ENCODE data around the gene ADORA1.
A peak's percentile ranks its signal among the peaks of the same experiment; 100 is the strongest.

Gene ADORA1

DNA sequence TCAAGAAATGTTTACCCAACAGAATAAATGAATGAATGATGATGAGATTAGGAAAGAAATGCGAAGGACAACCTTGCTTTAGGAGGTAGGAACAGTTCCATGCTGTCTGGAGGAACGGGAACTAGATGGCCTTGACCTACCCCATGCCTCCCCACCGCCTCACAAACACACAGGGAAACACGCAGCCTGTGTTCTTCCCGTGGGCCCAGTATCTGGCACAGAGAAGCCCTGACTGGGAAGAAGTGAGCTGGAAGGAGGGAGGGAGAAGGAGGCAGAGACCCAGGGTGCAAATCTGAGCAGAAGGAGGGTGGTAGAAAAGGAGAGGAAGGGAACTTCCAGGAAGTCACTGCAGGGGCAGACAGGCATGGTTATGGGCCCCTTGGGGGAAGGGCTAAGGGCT lies 3.5 kb upstream of the ADORA1 start:
- peak; percentile 35 for DNase-seq

DNA sequence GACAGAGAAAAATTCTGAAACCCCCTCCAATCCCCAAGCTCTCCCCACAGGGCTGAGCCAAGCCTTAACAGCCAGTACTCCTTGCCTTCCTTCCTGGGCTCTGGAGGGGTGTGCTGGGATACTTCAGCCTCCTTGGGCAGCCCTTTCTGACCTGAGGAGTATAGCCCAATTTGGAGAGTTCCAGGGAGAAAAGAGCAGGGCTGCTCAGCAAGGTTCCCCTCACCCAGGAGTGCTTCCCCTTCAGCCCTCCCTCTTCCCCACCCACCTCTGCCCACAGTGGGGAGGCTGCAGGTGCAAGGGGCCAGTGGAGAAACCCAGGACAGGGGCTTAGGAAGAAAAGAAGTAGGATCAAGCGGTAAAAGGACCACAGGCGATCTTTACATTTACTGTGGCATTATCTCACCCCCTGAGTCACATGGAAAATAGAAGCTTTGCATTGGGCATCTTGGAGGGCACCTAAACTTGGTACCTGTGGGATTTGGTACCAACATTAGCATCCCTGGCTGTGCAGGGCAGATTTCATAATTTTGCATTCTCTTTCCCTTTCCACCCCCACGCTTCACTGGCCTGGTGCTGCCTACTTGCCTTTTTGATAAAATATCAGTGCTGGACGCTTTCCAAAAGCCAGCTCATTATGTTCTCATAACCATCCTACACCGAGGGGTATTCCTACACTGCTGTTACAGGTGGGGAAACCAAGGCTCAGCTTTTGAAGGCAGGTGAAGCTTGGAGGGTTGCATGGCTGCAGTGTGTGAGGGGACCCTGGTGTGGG lies 2.8 kb upstream of the ADORA1 start:
- peak; percentile 25 for DNase-seq

GRCh38 chr1:203126151-203126865 lies 1.2 kb upstream of the ADORA1 start:
- peak; percentile 70 for DNase-seq

GRCh38 chr1:203126866-203127665 lies 460 bp upstream of the ADORA1 start:
- peak; percentile 45 for DNase-seq

- DNase-seq: no peak
These were observed 847 bp downstream of the ADORA1 start for GRCh38 chr1:203128431-203128715.

- peak; percentile 60 for DNase-seq
These were observed 1.4 kb downstream of the ADORA1 start for GRCh38 chr1:203128716-203129500.

GRCh38 chr1:203129501-203130231 lies 2.1 kb downstream of the ADORA1 start:
- peak; percentile 32 for DNase-seq

DNA sequence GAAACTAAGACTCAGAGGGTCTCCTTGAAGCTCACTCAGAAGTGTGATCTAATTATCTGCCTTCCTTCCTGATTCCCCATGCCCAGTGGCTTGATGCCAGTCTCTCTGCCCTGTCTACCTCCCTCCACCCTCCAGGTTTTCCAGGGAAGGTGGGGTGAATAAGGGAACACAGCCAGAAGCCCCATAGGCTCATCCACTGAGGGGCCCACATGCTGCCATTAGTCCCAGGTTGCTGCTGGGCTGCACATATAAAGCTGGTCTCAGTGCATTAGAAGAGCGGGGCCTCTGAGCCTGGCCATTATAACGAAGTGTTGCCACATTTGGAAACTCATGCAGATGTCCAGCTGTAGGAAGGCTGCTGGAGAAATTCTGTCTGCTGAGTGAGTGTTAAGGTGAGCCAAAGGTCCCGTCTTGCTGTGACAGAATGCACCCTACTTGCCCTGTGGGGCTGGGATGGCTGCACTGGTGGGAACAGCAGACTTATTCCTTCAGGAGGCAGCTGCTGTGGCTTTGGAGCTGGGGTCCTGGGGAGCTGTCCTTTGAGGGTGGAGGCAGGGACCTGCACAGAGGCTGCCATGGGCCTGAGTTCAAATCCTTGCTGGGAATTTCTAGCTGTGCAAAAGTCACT lies 2.9 kb downstream of the ADORA1 start:
- peak; percentile 38 for DNase-seq

DNA sequence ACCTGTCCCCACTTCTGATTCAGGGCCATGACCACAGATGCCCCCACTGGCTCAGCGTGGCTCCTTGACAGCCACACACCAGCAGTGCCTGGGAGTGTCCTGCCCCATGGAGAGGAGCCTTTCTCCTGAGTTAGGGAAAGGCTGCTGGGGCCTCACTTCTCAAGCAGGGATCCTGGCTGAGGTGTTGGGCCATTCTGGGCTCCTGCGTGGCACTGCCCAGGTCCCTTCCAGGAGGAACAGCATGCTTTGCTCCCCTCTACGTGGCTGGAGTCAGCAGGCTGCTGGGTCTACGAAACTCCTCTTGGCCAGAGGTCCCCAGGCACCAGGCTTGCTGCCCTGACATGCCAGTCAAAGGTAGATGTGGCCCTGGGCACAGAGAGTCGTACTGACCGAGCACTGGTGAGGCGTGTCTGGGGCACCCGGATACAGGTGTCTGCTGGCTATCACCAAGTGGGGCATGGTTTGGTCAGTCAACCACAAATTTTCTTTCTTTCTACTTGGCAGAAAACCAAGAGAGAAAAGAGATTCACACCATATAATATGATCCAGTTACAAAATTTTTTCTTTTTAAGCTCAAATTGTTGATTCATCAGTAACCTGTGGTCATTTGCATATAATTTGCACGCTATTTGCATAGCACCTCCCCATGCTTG lies 4.1 kb downstream of the ADORA1 start:
- peak; percentile 47 for DNase-seq

DNA sequence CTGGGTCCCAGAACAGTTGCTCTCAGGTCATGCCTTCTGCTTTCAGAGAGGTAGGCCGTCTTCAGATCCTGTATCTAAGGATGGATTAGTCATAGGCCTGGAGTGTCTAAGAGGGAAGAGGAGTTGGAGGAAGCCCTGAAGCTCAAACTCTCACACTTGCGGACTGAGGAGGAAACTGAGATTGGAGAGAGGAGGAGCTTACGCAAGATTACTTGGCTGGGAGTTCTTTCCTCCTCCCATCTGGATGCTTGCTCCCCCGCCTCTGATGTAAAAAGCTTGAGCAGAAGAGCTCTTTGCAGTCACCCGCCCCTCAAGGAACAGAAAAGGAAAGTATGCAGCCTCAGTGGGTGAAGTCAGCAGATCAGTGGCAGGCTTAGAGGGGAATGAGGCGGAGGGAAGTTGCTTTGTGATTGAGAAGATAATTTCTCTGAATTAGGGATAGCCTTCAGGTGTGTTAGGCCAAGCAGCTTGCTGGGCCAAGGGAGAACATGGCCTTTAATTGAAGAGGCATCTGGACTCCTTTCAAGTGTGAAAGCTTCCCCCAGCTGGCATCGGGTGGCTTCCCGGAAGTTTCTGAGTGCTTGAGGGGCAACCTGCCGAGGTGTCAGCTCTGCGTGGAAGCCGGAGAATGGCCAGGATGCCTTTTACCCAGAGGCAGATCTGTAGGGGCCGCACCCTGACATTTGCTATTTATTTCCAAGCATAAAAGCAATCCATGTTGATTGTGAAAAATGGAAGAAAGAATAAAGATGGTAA lies 6.6 kb downstream of the ADORA1 start:
- peak; percentile 84 for DNase-seq

- no peak for DNase-seq
These were observed 8.2 kb downstream of the ADORA1 start for GRCh38 chr1:203135636-203136305.

GRCh38 chr1:203136409-203137042 lies 9.0 kb downstream of the ADORA1 start:
- no peak for DNase-seq

GRCh38 chr1:203137324-203137723 lies 9.8 kb downstream of the ADORA1 start:
- no peak for DNase-seq

- no peak for DNase-seq
These were observed 10.5 kb downstream of the ADORA1 start for GRCh38 chr1:203138066-203138465.

DNA sequence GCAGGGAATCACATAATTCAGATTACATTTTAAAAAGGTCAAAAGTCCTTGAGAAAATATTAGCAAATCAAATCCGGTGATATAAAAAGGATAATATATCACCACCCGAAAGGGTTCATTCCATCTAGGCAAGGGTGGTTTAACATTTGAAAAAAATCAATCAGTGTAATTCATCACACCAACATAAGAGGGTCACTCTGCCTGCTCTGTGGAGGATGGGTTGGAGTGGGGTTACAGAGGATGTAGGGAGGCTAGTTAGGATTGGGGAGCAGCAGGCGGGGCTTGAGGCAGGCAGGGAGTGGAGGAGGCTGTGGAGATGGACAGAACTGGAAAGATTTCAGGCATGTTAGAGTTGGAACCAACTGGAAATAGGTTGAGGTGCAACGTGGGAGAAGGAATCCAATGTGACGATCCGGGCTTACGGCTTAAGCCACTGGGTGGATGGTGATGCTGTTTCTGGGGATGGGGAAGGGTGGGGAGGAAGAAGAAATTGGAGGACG lies 12.5 kb downstream of the ADORA1 start:
- no peak for DNase-seq

DNA sequence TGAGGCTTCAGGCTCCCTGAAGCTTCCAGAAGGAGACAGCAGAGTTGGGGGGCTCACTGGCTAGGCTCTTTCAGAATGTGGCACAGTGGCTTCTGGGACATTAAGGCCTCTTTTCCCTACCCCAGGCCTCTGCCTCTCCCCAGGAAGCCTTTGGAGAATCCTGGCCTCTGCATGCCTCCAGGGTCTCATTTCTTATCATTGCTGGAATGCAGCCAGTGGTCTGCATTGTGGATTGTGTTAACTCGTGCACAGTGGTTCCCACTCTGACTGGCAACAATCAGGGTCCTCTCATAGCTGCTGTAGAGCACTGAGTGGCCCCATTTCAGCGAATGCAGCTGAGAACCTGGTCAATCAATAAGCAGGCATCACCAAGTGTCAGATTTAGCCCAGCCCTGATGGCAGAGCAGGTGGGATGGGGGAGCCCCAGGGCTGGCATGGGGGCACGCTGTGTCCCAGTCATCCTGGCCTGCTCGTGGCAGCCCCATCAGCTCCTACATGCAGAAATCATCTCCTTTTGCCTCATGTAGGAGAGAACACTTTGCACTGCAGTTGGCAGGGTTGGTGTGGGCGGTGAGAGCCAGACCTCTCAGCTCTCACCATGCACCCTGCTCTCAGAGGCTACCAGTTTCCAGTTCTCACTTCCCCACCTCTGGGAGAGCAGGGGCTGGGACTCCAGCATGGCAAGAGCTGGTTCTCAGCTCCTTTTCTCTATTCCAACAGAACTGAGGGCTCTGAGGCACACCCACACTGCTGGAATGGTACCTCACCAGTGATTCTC lies 13.4 kb downstream of the ADORA1 start:
- DNase-seq: peak; percentile 82

DNA sequence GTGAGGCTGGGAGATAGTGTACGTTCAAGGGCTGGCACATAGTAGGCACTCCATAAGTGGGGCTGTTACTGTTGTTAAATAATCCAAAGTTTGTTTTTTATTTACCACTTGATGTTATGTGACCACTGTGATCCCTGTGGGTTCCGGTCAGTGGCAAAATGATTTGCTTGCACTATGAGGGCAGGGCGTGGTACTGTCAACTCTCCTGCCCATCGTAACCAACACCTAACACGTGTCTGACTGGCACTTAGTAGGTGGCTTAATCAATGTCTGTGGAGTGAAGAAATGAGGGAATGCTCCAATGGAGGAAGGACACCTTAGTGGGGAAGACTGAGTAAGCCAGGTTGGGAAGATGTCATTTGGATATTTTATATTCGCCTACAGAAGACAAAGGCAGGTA lies 14.6 kb downstream of the ADORA1 start:
- no peak for DNase-seq

DNA sequence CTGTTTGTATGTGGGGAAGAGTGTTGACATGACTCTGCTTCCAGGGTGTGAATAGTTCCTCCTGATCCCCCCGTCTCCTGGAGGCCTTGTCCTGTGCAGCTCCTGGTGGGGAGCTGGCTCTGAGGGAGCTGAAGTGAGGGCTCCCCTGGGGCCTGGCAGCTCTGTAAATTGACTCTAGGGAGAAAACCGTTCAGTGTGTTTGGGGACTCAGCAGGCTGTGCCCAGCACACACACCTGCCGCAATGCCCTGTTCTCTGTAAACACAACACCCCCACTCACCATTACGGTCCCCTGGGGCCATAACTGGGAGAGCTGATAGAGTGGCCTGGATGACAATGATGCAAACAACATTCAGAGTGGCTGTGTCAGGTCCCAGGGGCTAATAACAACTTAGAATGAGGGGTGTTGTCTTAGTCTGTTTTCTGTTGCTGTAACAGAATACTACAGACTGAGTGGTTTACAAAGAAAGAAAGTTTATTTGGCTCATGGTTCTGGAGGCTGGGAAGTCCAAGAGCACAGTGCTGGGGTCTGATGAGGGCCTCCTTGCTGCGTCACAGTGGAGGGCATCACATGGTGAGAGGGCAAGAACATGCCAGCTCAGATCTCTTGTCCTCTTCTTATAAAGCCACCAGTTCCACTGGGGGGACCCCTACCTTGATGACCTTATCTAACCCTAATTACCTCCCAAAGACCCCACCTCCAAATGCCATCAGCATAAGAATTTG lies 15.3 kb downstream of the ADORA1 start:
- DNase-seq: no peak
